Purkinje cell (primary cell): ENCODE data around the gene CADM3. TPM values are rescaled to one million over a fixed set of nuclear protein-coding genes. Genes with fewer than 3 reads are reported as not detected.

Experiments used
- polyA plus RNA-seq: library from polyadenylated mRNA; unstranded; fragments of >200 nt; fragmentation: Nextera tagmentation; gene quantifications from 2 replicates; pipeline ENCODE4 v1.2.1, GENCODE V29; 2014

CADM3 gene
- 12.1 and 16.4 TPM in 2 replicates for polyA plus RNA-seq

GRCh38 chr1:159171254-159171687, at the start of gene CADM3:
CADM3 (plus strand) TSS chr1:159171615; CDS start chr1:159171766, 151 bp downstream.

GRCh38 chr1:159204161-159205141, 33.0 kb downstream of the CADM3 start, which contains the start of gene ACKR1:
ACKR1 (plus strand) TSS chr1:159204875; CDS start chr1:159204960, 85 bp downstream.

Other genes with a start within 250 kb of the CADM3 start
- gene PYHIN1, start 240.1 kb upstream of the CADM3 start, polyA plus RNA-seq = not detected in 2 replicates
- gene IFI16, start 161.7 kb upstream of the CADM3 start, polyA plus RNA-seq = 5.0 and 10.5 TPM in 2 replicates
- gene AIM2, start 94.8 kb upstream of the CADM3 start, polyA plus RNA-seq = 0.56 and 2.4 TPM in 2 replicates
- gene ACKR1, start 33.3 kb downstream of the CADM3 start, polyA plus RNA-seq = 0.45 and 3.5 TPM in 2 replicates
- gene FCER1A, start 130.7 kb downstream of the CADM3 start, polyA plus RNA-seq = not detected in 2 replicates